ENCODE measurements around the gene JOSD2.

GRCh38 chr19:50513746-50514345 is 2.9 kb upstream of the JOSD2 start, which contains the start of gene ASPDH:
- TF ChIP-seq CTCF (IDR thresholded peaks at IDR 0.05; ENCODE audit: insufficient read depth, low read length, poor library complexity, severe bottlenecking), result no peak
- TF ChIP-seq EZH2phosphoT487 (conservative IDR thresholded peaks at IDR 0.05; ENCODE audit: low read length), result no peak

Measured in SU-DHL-6 (cell line).